HEK293T (cell line): ENCODE measurements around the gene F8.

Experiments used
- ELF4 ChIP-seq: fragments of 450-650 bp; IDR thresholded peaks from 2 replicates; pipeline ENCODE4 v1.6.1; 2017; ENCODE audit warnings: antibody characterized with exemption
- FOXK2 ChIP-seq: fragments of 450-650 bp; IDR thresholded peaks from 2 replicates; pipeline ENCODE4 v1.6.1; 2016; ENCODE audit warnings: mild to moderate bottlenecking
- NFRKB ChIP-seq: fragments of 450-650 bp; IDR thresholded peaks from 2 replicates; pipeline ENCODE4 v1.6.1; 2016; ENCODE audit warnings: mild to moderate bottlenecking, moderate library complexity
- SUZ12 ChIP-seq: fragments of 450-650 bp; IDR thresholded peaks from 2 replicates; pipeline ENCODE4 v1.6.1; 2016; ENCODE audit warnings: mild to moderate bottlenecking
- TARDBP ChIP-seq: fragments of 450-650 bp; IDR thresholded peaks from 2 replicates; pipeline ENCODE4 v1.6.1; 2016
- ZNF384 ChIP-seq: fragments of 450-650 bp; IDR thresholded peaks from 2 replicates; pipeline ENCODE4 v1.6.1; 2016
- TF ChIP-seq, protein P1 (sequence below): fragments of 450-650 bp; IDR thresholded peaks from 2 replicates; pipeline ENCODE4 v1.6.1; 2016

- no peak for TF ChIP-seq NFRKB
- no peak for TF ChIP-seq FOXK2
- TF ChIP-seq TARDBP: no peak
- TF ChIP-seq SUZ12: no peak
- TF ChIP-seq, protein P1, sequence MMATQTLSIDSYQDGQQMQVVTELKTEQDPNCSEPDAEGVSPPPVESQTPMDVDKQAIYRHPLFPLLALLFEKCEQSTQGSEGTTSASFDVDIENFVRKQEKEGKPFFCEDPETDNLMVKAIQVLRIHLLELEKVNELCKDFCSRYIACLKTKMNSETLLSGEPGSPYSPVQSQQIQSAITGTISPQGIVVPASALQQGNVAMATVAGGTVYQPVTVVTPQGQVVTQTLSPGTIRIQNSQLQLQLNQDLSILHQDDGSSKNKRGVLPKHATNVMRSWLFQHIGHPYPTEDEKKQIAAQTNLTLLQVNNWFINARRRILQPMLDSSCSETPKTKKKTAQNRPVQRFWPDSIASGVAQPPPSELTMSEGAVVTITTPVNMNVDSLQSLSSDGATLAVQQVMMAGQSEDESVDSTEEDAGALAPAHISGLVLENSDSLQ: no peak
- TF ChIP-seq ELF4: no peak
- TF ChIP-seq ZNF384: no peak
Observed at GRCh38 chrX:154818916-154819770, 203.4 kb downstream of the F8 start.
